ENCODE measurements around the gene LINC00237. TPM values are rescaled to one million over a fixed set of nuclear protein-coding genes. Genes with fewer than 3 reads are reported as not detected.

The LINC00237 gene
- total and polyA plus RNA-seq, 11 donors, result not detected

DNA sequence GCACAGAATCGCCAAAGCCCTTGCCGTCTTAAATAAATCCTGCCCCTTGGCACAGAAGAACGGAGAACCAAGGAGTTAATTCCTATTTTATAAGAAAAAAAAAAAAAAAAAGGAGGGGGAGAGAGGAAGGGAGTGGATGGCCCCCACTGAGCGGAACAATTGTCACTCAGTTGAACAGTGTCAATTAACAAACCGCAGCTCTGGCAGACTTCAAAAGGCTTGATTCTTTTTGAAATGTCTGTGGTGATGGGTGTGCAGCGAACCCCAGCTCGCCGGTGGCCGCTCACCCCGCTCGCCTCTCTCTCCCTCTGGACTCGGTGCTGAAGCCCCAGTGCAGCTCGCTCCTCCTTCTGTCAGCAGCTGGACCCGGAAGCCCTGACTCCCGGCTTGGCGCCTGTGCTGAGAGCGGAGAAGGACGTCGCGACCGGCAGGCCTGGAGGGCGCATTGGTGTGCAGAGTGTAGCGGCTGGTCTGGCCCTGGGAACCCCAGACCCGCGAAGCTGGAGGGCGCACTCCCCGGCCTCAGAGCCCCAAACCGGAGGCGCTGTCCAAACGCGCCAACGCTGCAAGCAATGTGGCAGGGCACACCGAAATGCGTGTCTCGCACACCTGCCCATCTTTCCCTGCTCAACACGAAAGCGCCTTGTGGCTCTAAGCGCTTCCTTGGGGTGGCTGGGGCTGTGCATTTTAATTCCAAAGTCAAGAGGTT lies 3.4 kb downstream of the LINC00237 start:
- peak overlapping the region in 11 of 12 donors; percentile 12 to 66 (median 46) for H3K4me3 ChIP-seq
- 2 to 3% (median 2%) methylated on average over 21 to 38 of the region's 38 CpGs for WGBS, 4 donors
- peak overlapping the region in 1 of 12 donors; percentile 13 for H3K27ac ChIP-seq
- peaks cover 0 to 55% (median 37%) of the 10 kb centered on the region in 12 donors for H3K4me1 ChIP-seq
- intact Hi-C loops (cut with DNase I), result loop anchor here in 1 of 10 donors (10.0 kb wide), 1 partner anchor 238 kb away; no protein-coding TSS in a partner anchor
- peaks cover 78 to 100% (median 98%) of the 10 kb centered on the region in 9 donors for H3K27me3 ChIP-seq
- no peaks in the 10 kb centered on the region for H3K9me3 ChIP-seq
- DNase-seq (peak; percentile 25 to 76 (median 52)), ATAC-seq (peak; percentile 23 to 74 (median 67))
- no peaks in the 10 kb centered on the region for H3K36me3 ChIP-seq
- TF ChIP-seq CTCF (IDR thresholded peaks at IDR 0.05) (no peak), POLR2A (IDR thresholded peaks at IDR 0.05) (no peak)

DNA sequence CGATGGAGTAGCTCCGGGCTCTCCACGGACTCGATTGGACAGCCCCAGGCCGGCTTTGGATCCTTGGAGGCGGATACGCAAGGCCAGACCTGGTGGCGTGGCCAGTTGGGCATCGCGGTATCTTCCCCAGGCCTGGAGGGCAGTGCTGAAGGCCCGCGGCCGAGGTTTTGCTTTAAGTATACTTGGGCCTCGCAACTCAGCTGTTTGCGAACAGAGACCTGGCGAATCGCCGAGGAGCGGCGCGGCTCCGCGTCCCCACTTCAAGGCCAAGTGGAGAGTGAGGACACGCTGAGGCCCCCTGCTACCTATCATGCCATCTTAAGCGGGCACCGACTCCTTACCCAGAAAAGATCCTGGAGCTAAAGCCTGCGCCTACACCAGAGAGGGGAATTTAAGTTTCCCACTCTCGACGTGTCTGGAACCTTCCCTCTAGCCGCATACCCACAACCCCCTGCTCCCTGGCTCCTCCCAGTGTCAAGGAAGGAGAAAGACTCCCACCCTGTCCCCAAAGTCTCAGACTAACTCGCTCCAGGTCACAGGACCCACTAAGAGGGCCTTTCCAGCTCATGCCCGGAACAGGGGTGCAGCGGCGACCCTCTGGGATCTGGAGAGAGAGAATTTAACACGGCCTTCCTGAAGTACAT lies 4.1 kb downstream of the LINC00237 start:
- H3K36me3 ChIP-seq, result no peaks in the 10 kb centered on the region
- peak overlapping the region in 1 of 12 donors; percentile 13 for H3K27ac ChIP-seq
- peaks cover 0 to 55% (median 37%) of the 10 kb centered on the region in 12 donors for H3K4me1 ChIP-seq
- no peak for TF ChIP-seq POLR2A (IDR thresholded peaks at IDR 0.05)
- TF ChIP-seq CTCF (IDR thresholded peaks at IDR 0.05), result no peak
- intact Hi-C loops (cut with DNase I), result loop anchor here in 1 of 10 donors (10.0 kb wide), 1 partner anchor 237 kb away; no protein-coding TSS in a partner anchor
- DNase-seq (peak in 1 of 5 donors; percentile 21), ATAC-seq (peak in 3 of 4 donors; percentile 21 to 55 (median 48))
- no peaks in the 10 kb centered on the region for H3K9me3 ChIP-seq
- H3K4me3 ChIP-seq, result peak overlapping the region in 11 of 12 donors; percentile 12 to 66 (median 46)
- 3 to 6% (median 4%) methylated on average over 19 to 35 of the region's 35 CpGs for WGBS, 4 donors
- H3K27me3 ChIP-seq, result peaks cover 71 to 100% (median 97%) of the 10 kb centered on the region in 9 donors

- H3K36me3 ChIP-seq, result no peaks in the 10 kb centered on the region
- intact Hi-C loops (cut with DNase I), result loop anchor here in 1 of 10 donors (10.0 kb wide), 1 partner anchor 237 kb away; no protein-coding TSS in a partner anchor
- H3K27me3 ChIP-seq, result peaks cover 67 to 100% (median 96%) of the 10 kb centered on the region in 9 donors
- H3K9me3 ChIP-seq, result no peaks in the 10 kb centered on the region
- TF ChIP-seq POLR2A (IDR thresholded peaks at IDR 0.05) (no peak), CTCF (IDR thresholded peaks at IDR 0.05) (no peak)
- H3K27ac ChIP-seq, result peak overlapping the region in 1 of 12 donors; percentile 80
- ATAC-seq (no peak), DNase-seq (peak in 2 of 5 donors; percentile 22 to 26)
- WGBS, 4 donors, result 2 to 4% (median 2%) methylated on average over 8 to 35 of the region's 35 CpGs
- peaks cover 0 to 55% (median 37%) of the 10 kb centered on the region in 12 donors for H3K4me1 ChIP-seq
- H3K4me3 ChIP-seq, result peak overlapping the region; percentile 10 to 66 (median 48)
Observed at GRCh38 chr20:21101453-21101931, 4.7 kb downstream of the LINC00237 start.
